ENCODE data around the gene FADS2. TPM values are rescaled to one million over a fixed set of nuclear protein-coding genes. Genes with fewer than 3 reads are reported as not detected.
A peak's percentile ranks its signal among the peaks of the same experiment; 100 is the strongest.

Gene FADS2
- total and polyA plus RNA-seq, 9 of the 15 experiments (the other 6 are each of a cell fraction or from before 2014, with no cell fraction given): 2.9 to 42.8 (median 16.2) TPM

DNA sequence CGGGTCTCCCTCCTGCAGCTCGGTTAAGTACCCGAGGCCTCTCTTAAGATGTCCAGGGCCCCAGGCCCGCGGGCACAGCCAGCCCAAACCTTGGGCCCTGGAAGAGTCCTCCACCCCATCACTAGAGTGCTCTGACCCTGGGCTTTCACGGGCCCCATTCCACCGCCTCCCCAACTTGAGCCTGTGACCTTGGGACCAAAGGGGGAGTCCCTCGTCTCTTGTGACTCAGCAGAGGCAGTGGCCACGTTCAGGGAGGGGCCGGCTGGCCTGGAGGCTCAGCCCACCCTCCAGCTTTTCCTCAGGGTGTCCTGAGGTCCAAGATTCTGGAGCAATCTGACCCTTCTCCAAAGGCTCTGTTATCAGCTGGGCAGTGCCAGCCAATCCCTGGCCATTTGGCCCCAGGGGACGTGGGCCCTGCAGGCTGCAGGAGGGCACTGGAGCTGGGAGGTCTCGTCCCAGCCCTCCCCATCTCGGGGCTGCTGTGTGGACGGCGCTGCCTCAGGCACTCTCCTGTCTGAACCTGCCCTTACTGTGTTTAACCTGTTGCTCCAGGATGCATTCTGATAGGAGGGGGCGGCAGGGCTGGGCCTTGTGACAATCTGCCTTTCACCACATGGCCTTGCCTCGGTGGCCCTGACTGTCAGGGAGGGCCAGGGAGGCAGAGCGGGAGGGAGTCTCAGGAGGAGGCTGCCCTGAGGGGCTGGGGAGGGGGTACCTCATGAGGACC lies 38.3 kb downstream of the FADS2 start (continued):
- no peak for TF ChIP-seq SAFB (IDR thresholded peaks at IDR 0.05; ENCODE audit: borderline replicate concordance, low read depth, low read length)
- no peak for TF ChIP-seq BRD4 (IDR thresholded peaks at IDR 0.05)
- TF ChIP-seq GTF2E2 (tag; IDR thresholded peaks at IDR 0.05): no peak
- 0 out of 2 replicates have a peak, but pooled peaks have one; percentile 23 for TF ChIP-seq JUND (IDR thresholded peaks at IDR 0.05; ENCODE audit: borderline replicate concordance, low read depth, low read length)
- TF ChIP-seq JUND (tag; IDR thresholded peaks at IDR 0.05; ENCODE audit: borderline replicate concordance, low read depth, low read length): no peak
- TF ChIP-seq, protein P1, sequence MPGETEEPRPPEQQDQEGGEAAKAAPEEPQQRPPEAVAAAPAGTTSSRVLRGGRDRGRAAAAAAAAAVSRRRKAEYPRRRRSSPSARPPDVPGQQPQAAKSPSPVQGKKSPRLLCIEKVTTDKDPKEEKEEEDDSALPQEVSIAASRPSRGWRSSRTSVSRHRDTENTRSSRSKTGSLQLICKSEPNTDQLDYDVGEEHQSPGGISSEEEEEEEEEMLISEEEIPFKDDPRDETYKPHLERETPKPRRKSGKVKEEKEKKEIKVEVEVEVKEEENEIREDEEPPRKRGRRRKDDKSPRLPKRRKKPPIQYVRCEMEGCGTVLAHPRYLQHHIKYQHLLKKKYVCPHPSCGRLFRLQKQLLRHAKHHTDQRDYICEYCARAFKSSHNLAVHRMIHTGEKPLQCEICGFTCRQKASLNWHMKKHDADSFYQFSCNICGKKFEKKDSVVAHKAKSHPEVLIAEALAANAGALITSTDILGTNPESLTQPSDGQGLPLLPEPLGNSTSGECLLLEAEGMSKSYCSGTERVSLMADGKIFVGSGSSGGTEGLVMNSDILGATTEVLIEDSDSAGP (CRISPR knock-in tag; IDR thresholded peaks at IDR 0.05): no peak
- TF ChIP-seq, protein P2, sequence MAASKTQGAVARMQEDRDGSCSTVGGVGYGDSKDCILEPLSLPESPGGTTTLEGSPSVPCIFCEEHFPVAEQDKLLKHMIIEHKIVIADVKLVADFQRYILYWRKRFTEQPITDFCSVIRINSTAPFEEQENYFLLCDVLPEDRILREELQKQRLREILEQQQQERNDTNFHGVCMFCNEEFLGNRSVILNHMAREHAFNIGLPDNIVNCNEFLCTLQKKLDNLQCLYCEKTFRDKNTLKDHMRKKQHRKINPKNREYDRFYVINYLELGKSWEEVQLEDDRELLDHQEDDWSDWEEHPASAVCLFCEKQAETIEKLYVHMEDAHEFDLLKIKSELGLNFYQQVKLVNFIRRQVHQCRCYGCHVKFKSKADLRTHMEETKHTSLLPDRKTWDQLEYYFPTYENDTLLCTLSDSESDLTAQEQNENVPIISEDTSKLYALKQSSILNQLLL (CRISPR knock-in tag; IDR thresholded peaks at IDR 0.05; ENCODE audit: borderline replicate concordance): no peak
- peak; percentile 68; the same call in 1 of the 2 replicates for TF ChIP-seq NFE2 (IDR thresholded peaks at IDR 0.05; ENCODE audit: low read depth)
- peak; percentile 51; the same call in 1 of the 2 replicates for TF ChIP-seq ESRRA (IDR thresholded peaks at IDR 0.05; ENCODE audit: borderline replicate concordance, low read depth)
- TF ChIP-seq, protein P3, sequence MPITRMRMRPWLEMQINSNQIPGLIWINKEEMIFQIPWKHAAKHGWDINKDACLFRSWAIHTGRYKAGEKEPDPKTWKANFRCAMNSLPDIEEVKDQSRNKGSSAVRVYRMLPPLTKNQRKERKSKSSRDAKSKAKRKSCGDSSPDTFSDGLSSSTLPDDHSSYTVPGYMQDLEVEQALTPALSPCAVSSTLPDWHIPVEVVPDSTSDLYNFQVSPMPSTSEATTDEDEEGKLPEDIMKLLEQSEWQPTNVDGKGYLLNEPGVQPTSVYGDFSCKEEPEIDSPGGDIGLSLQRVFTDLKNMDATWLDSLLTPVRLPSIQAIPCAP (CRISPR knock-in tag; IDR thresholded peaks at IDR 0.05; ENCODE audit: borderline replicate concordance): no peak
- TF ChIP-seq SMARCA4 (IDR thresholded peaks at IDR 0.05): no peak
- no peak for TF ChIP-seq ARNT (IDR thresholded peaks at IDR 0.05)
- TF ChIP-seq, protein P4, sequence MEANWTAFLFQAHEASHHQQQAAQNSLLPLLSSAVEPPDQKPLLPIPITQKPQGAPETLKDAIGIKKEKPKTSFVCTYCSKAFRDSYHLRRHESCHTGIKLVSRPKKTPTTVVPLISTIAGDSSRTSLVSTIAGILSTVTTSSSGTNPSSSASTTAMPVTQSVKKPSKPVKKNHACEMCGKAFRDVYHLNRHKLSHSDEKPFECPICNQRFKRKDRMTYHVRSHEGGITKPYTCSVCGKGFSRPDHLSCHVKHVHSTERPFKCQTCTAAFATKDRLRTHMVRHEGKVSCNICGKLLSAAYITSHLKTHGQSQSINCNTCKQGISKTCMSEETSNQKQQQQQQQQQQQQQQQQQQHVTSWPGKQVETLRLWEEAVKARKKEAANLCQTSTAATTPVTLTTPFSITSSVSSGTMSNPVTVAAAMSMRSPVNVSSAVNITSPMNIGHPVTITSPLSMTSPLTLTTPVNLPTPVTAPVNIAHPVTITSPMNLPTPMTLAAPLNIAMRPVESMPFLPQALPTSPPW (CRISPR knock-in tag; IDR thresholded peaks at IDR 0.05): peak; percentile 49; the same call in 1 of the 2 replicates
- TF ChIP-seq, protein P5, sequence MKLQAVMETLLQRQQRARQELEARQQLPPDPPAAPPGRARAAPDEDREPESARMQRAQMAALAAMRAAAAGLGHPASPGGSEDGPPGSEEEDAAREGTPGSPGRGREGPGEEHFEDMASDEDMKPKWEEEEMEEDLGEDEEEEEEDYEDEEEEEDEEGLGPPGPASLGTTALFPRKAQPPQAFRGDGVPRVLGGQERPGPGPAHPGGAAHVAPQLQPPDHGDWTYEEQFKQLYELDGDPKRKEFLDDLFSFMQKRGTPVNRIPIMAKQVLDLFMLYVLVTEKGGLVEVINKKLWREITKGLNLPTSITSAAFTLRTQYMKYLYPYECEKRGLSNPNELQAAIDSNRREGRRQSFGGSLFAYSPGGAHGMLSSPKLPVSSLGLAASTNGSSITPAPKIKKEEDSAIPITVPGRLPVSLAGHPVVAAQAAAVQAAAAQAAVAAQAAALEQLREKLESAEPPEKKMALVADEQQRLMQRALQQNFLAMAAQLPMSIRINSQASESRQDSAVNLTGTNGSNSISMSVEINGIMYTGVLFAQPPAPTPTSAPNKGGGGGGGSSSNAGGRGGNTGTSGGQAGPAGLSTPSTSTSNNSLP (IDR thresholded peaks at IDR 0.05; ENCODE audit: borderline replicate concordance, low read depth, low read length): no peak
- TF ChIP-seq, protein P6, sequence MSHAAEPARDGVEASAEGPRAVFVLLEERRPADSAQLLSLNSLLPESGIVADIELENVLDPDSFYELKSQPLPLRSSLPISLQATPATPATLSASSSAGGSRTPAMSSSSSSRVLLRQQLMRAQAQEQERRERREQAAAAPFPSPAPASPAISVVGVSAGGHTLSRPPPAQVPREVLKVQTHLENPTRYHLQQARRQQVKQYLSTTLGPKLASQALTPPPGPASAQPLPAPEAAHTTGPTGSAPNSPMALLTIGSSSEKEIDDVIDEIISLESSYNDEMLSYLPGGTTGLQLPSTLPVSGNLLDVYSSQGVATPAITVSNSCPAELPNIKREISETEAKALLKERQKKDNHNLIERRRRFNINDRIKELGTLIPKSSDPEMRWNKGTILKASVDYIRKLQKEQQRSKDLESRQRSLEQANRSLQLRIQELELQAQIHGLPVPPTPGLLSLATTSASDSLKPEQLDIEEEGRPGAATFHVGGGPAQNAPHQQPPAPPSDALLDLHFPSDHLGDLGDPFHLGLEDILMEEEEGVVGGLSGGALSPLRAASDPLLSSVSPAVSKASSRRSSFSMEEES (CRISPR knock-in tag; IDR thresholded peaks at IDR 0.05): no peak
- TF ChIP-seq BRCA1 (IDR thresholded peaks at IDR 0.05): no peak
- TF ChIP-seq BRCA1 (CRISPR knock-in tag; IDR thresholded peaks at IDR 0.05): no peak
- no peak for TF ChIP-seq FIP1L1 (IDR thresholded peaks at IDR 0.05; ENCODE audit: low read depth, low read length, poor library complexity, severe bottlenecking)
- TF ChIP-seq POLR2G (IDR thresholded peaks at IDR 0.05; ENCODE audit: low read depth, low read length): 0 out of 2 replicates have a peak, but pooled peaks have one; percentile 25
